ENCODE results near the gene TEKT5.

- TF ChIP-seq CTCF (IDR thresholded peaks at IDR 0.05) (no peak), POLR2A (IDR thresholded peaks at IDR 0.05) (no peak)
These were observed 109.7 kb downstream of the TEKT5 start for GRCh38 chr16:10584981-10585438.

Data from body of pancreas (tissue), 4 donors.